GM23338 (cell line): ENCODE results near the gene GPSM1.

Experiments
- EZH2 ChIP-seq: fragments of 200-600 bp; sonication (generic); IDR thresholded peaks from one replicate; pipeline ENCODE4 v1.8.0; 2017; ENCODE audit warnings: antibody characterized with exemption, mild to moderate bottlenecking, low read depth; ENCODE audit not compliant: unreplicated experiment
- TF ChIP-seq, protein P1 (sequence below), 2 experiments: fragments of 200-600 bp in 1 of 2; sonication (generic) in 1 of 2; conservative IDR thresholded peaks; 2 replicates each; pipeline versions ENCODE4 v1.5.1 to v1.6.1; 2016 to 2017; ENCODE audit warnings: antibody characterized with exemption in 2 of 2, low read depth in 2 of 2, mild to moderate bottlenecking in 2 of 2, moderate library complexity in 1 of 2

DNA sequence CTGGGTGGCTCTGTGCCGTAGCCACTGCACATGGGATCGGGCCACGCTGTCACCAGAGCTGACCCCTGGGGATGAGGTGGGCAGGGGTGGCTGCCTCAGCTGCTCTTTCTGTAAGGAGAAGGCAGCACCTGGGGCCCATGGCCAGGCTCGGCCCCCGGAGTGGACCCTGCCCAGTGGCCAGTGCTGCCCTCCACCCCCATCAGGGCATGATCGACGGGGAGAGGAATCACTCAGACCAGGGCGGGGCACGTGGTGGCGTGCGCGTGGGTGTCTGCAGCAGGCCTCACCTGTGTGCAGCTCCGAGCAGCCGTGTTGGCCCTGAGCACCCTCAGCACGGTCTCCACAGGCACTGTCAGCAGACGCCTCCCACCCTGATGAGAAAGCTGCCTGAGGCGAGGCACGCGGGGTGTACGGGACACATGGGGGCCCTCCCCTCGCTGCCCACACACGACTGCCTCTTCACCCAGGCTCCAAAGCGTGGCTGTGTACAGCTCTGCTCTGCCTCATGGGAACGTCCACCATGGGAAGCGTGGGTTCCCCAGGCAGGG lies 54.7 kb downstream of the GPSM1 start:
- TF ChIP-seq, protein P1, sequence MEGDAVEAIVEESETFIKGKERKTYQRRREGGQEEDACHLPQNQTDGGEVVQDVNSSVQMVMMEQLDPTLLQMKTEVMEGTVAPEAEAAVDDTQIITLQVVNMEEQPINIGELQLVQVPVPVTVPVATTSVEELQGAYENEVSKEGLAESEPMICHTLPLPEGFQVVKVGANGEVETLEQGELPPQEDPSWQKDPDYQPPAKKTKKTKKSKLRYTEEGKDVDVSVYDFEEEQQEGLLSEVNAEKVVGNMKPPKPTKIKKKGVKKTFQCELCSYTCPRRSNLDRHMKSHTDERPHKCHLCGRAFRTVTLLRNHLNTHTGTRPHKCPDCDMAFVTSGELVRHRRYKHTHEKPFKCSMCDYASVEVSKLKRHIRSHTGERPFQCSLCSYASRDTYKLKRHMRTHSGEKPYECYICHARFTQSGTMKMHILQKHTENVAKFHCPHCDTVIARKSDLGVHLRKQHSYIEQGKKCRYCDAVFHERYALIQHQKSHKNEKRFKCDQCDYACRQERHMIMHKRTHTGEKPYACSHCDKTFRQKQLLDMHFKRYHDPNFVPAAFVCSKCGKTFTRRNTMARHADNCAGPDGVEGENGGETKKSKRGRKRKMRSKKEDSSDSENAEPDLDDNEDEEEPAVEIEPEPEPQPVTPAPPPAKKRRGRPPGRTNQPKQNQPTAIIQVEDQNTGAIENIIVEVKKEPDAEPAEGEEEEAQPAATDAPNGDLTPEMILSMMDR (conservative IDR thresholded peaks at IDR 0.05; ENCODE audit: low read depth in 2 of 2): no peak
- TF ChIP-seq EZH2: no peak
